NCI-H748 (cell line): Measurements from ENCODE around the gene CYP26C1.
A peak's percentile ranks its signal among the peaks of the same experiment; 100 is the strongest.

ENCODE experiments used
- DNase-seq: peaks from one replicate; lab custom pipeline; 2025; ENCODE audit not compliant: unreplicated experiment; lab: John Stamatoyannopoulos, UW

The CYP26C1 gene

GRCh38 chr10:93106631-93107072, 46.1 kb downstream of the CYP26C1 start:
- DNase-seq = peak; percentile 5

- DNase-seq = no peak
These were observed 50.0 kb downstream of the CYP26C1 start for GRCh38 chr10:93110472-93111146.

GRCh38 chr10:93113042-93113441, 52.4 kb downstream of the CYP26C1 start:
- no peak for DNase-seq

- peak; percentile 54 for DNase-seq
These were observed 55.2 kb downstream of the CYP26C1 start for GRCh38 chr10:93115661-93116383.
